Right lobe of liver (tissue), 6 donors: Measurements from ENCODE around the gene CCDC170. TPM values are rescaled to one million over a fixed set of nuclear protein-coding genes. Genes with fewer than 3 reads are reported as not detected.

Source experiments
- ATAC-seq, 4 donors: fragments of 200-7000 bp; cut with Tn5 transposase; one replicate each; pipeline ENCODE4 v1.9.1; 2020; ENCODE audit warnings: mild to moderate bottlenecking in 4 of 4, moderate library complexity in 4 of 4
- DNase-seq, 3 donors: peaks; one replicate each; pipeline ENCODE4 v3.0.0-alpha.2; 2020
- H3K27ac ChIP-seq, 3 donors: fragments of 200-600 bp; one replicate each; pipeline ENCODE4 v1.8.0; 2022
- H3K27me3 ChIP-seq, 2 donors: fragments of 200-600 bp; one replicate each; pipeline ENCODE4 v1.8.0; 2022
- H3K36me3 ChIP-seq, 4 donors: fragments of 200-600 bp; sonication (generic) in 1 of 4; one replicate each; pipeline versions ENCODE4 v1.5.1 to v1.8.0; 2017 to 2022; ENCODE audit warnings: control low read depth in 1 of 4
- H3K4me1 ChIP-seq, 4 donors: fragments of 200-600 bp; sonication (generic) in 1 of 4; one replicate each; pipeline versions ENCODE4 v1.5.1 to v1.8.0; 2017 to 2022; ENCODE audit warnings: control low read depth in 1 of 4
- H3K4me3 ChIP-seq, 3 donors: fragments of 200-600 bp; one replicate each; pipeline ENCODE4 v1.8.0; 2022
- H3K9me3 ChIP-seq, 4 donors: fragments of 200-600 bp; sonication (generic) in 1 of 4; one replicate each; pipeline versions ENCODE4 v1.5.1 to v1.8.0; 2017 to 2022; ENCODE audit warnings: control low read depth in 1 of 4
- POLR2A ChIP-seq: fragments of 450-650 bp; IDR thresholded peaks from one replicate; pipeline ENCODE4 v1.6.1; 2017; ENCODE audit warnings: antibody characterized with exemption, mild to moderate bottlenecking
- WGBS: methylation state at CpG from one replicate; pipeline ENCODE4 v1.1.6; 2018; ENCODE audit warnings: low coverage, low lambda C conversion rate; ENCODE audit not compliant: insufficient coverage; ENCODE audit errors: missing lambda C conversion rate; 5-methylcytosine and 5-hydroxymethylcytosine counted together
- intact Hi-C, 2 donors: fragments of 100-400 bp; cut with DNase I; formaldehyde crosslinking; loops; one replicate each; pipeline versions ENCODE4 v1.11.2 to v1.14.1; 2022
- small RNA-seq, 2 experiments: library from RNA; depleted of rRNA; stranded (forward); fragments of <200 nt; gene quantifications; one replicate each; pipeline ENCODE3, GENCODE V24; 2016
- total RNA-seq, 6 experiments: library from RNA; depleted of rRNA in 2 of 6; stranded (reverse); fragments of >200 nt in 2 of 6; fragmentation: NEBNext Ultra II Directional in 3 of 6; extraction: Animal tissue kit (Norgen Biotek cat#: 25700) in 3 of 6; gene quantifications; one replicate each; pipeline versions ENCODE4 v1.1.0 to v1.2.4, GENCODE V29; 2016 to 2023
- TF ChIP-seq, protein P1 (sequence below), 4 donors: fragments of 200-600 bp in 3 of 4; fragments of 450-650 bp in 1 of 4; IDR thresholded peaks; one replicate each; pipeline versions ENCODE4 v1.5.1 to v1.8.0; 2016 to 2022; ENCODE audit warnings: antibody characterized with exemption in 4 of 4, mild to moderate bottlenecking in 2 of 4
- donor health status: DM: no; HTN: yes; CAD: no.
- donor health status: DM: no; HTN: no; CAD: no.
- donor health status: DM: no; HTN: no; CAD: no.
- donor health status: DM: no; HTN: yes; CAD: no.
- donor health status: DM: no; HTN: yes; CAD: no.

The CCDC170 gene
- total RNA-seq, 6 experiments from 2014 or later: 0.31 to 0.93 (median 0.55) TPM

DNA sequence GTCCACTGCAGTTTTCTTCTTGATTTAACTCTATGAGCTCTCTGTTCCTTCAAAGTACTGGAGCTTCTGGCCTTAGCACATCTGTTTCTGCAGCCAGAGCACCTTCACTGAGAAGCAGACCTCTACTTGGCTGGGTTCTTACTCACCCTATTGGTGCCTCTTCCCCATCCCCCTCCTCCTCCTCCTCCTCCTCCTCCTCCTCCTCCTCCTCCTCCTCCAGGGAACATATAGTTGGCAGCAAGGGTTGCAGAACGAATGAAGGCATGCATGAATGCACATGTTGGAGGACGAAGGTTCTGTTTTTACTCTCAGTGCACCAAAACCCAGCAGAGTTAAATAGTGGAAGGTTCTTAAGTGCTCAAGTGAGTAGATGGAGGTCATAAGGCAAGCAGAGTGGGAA, 172.7 kb downstream of the CCDC170 start:
- H3K36me3 ChIP-seq: no peaks in the 10 kb centered on the region
- peak overlapping the region in 1 of 3 donors; percentile 73 for H3K27ac ChIP-seq
- H3K4me3 ChIP-seq: no peak overlapping the region
- peaks cover 0 to 77% (median 30%) of the 10 kb centered on the region in 4 donors for H3K4me1 ChIP-seq
- ATAC-seq: no peak
- H3K27me3 ChIP-seq: no peaks in the 10 kb centered on the region
- TF ChIP-seq POLR2A: no peak
- TF ChIP-seq, protein P1, sequence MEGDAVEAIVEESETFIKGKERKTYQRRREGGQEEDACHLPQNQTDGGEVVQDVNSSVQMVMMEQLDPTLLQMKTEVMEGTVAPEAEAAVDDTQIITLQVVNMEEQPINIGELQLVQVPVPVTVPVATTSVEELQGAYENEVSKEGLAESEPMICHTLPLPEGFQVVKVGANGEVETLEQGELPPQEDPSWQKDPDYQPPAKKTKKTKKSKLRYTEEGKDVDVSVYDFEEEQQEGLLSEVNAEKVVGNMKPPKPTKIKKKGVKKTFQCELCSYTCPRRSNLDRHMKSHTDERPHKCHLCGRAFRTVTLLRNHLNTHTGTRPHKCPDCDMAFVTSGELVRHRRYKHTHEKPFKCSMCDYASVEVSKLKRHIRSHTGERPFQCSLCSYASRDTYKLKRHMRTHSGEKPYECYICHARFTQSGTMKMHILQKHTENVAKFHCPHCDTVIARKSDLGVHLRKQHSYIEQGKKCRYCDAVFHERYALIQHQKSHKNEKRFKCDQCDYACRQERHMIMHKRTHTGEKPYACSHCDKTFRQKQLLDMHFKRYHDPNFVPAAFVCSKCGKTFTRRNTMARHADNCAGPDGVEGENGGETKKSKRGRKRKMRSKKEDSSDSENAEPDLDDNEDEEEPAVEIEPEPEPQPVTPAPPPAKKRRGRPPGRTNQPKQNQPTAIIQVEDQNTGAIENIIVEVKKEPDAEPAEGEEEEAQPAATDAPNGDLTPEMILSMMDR (IDR thresholded peaks at IDR 0.05): no peak
- 36% methylated on average over 2 of the region's 2 CpGs for WGBS
- DNase-seq: no peak
- intact Hi-C loops: no loop called here
- H3K9me3 ChIP-seq: no peaks in the 10 kb centered on the region

DNA sequence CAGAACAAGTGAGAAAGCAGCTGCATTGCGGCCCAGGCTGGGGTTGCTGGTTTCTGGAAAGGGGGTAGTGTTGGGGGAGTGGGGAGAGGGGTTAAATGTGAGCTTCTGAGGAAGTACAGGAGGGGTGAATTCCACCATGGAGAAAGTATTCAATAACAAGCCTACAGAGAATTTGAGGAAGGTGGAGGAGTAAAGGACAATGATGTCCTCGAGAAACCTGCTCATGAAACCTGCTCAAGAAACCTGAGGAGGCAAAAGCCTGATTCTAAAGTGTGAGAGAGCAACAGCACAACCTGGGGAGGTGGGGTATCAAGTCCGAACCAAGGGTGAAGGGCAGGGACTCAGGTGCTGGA, 175.4 kb downstream of the CCDC170 start:
- H3K4me3 ChIP-seq: peak overlapping the region in 1 of 3 donors; percentile 32
- no peak for ATAC-seq

DNA sequence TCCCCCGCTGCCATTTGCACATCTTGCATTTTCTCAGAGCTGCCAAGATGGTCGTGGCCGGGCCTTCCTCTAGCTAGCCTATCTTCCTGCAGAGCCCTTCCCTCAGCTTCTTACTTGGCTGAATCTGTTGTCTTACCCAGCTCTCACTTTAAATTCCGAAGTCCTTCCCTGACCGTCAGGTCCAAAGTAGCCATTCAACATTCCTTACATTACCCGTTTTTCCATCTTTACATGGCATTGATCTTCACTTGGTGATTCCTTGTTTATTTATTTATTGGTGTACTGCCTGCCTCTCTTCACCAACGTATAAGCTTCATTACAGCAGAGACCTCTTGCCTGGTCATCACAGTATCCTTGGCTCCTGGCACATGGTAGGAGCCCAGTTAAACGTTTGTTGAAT, 176.3 kb downstream of the CCDC170 start:
- 65% methylated on average over 5 of the region's 8 CpGs for WGBS

More for the DNA sequence above, 175.4 kb downstream of the CCDC170 start:
- 45% methylated on average over 3 of the region's 3 CpGs for WGBS
- peak overlapping the region; percentile 70 to 79 (median 70) for H3K27ac ChIP-seq
- no peak for TF ChIP-seq POLR2A
- TF ChIP-seq, protein P1 (IDR thresholded peaks at IDR 0.05): no peak
- DNase-seq: no peak
- H3K36me3 ChIP-seq: no peaks in the 10 kb centered on the region
- no peaks in the 10 kb centered on the region for H3K27me3 ChIP-seq
- intact Hi-C loops: no loop called here
- peaks cover 0 to 51% (median 18%) of the 10 kb centered on the region in 4 donors for H3K4me1 ChIP-seq
- no peaks in the 10 kb centered on the region for H3K9me3 ChIP-seq

More for the DNA sequence above, 176.3 kb downstream of the CCDC170 start:
- no peaks in the 10 kb centered on the region for H3K27me3 ChIP-seq
- ATAC-seq: no peak
- H3K36me3 ChIP-seq: no peaks in the 10 kb centered on the region
- H3K4me3 ChIP-seq: no peak overlapping the region
- TF ChIP-seq, protein P1 (IDR thresholded peaks at IDR 0.05): no peak
- TF ChIP-seq POLR2A: no peak
- no peaks in the 10 kb centered on the region for H3K9me3 ChIP-seq
- H3K27ac ChIP-seq: peak overlapping the region in 1 of 3 donors; percentile 79
- peaks cover 0 to 45% (median 20%) of the 10 kb centered on the region in 4 donors for H3K4me1 ChIP-seq
- intact Hi-C loops: no loop called here
- no peak for DNase-seq

Small RNAs within 50 kb of the gene (small RNA-seq; reads per million reads assigned to genes)
- gene RNU6-813P: 0 reads per million in 2 experiments

Other genes with a start within 250 kb of the CCDC170 start
- gene ZBTB2, start 102.5 kb upstream of the CCDC170 start, total RNA-seq: 1 to 10 TPM; 3.2 to 6.0 (median 4.5) TPM
- gene RMND1, start 41.9 kb upstream of the CCDC170 start, total RNA-seq: 10 to 100 TPM; 13.1 to 23.4 (median 19.5) TPM